Retina (tissue), 1 donor: ENCODE measurements around the gene CASP7.
A peak's percentile ranks its signal among the peaks of the same experiment; 100 is the strongest.
"Not testable (repeated sequence)": the region's sequence is repeated elsewhere in the genome, so short reads cannot be mapped to it uniquely, and the experiment has no call there.

ENCODE experiments used
- DNase-seq: peaks from one replicate; pipeline ENCODE4 v3.0.0-alpha.2; 2016

The CASP7 gene

GRCh38 chr10:113679463-113680189 lies at the start of gene CASP7:
Gene CASP7, plus strand, starts transcription at chr10:113679912. Its CDS starts 17,582 bp downstream, at chr10:113697494.
- peak; percentile 92 for DNase-seq

GRCh38 chr10:113630929-113631533 lies 48.7 kb upstream of the CASP7 start:
- no peak for DNase-seq

- DNase-seq: peak; percentile 50
Measured at GRCh38 chr10:113631684-113632367, 47.9 kb upstream of the CASP7 start.

DNA sequence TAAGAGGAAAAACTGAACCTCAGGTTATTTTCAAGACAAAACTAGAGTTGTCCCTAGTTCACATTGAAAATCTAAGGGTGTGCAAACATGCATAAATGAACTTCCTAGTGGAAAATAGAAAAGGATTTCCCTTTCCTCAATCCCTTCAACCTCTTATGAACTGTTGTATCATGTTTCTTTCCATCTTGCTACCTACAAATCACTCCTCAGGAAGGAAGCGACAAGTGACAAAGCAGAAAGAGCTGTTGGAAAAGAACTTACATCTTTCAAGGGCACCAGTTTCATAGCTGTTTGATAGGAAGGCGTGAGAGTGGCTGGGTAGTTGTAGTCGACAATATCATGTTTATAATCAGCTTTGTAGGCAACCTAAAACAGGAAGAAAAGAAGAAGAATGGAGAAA lies 39.7 kb upstream of the CASP7 start:
- DNase-seq: no peak

DNA sequence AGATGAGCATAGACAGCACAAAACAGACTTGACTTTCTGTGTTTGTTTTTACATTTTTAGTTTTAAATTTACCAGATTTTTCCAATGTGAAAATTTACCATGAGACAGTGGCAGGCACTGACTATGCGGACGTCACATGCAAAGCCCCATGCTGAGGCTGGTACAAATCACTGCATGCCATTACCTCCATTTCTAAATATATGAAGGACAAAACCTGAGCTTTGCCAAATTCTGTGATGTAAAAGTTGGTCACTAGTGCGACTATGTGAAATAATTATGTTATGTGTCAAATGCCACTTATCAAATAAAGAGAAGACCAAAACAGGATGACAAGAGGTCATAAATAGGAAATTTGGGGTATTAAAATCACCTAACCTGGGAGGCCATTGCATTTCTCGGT lies 38.0 kb upstream of the CASP7 start:
- DNase-seq: no peak

GRCh38 chr10:113643183-113643582 lies 36.5 kb upstream of the CASP7 start:
- no peak for DNase-seq

- DNase-seq: no peak
Measured at GRCh38 chr10:113644185-113645120, 35.3 kb upstream of the CASP7 start.

- DNase-seq: no peak
Measured at GRCh38 chr10:113646336-113647201, 33.1 kb upstream of the CASP7 start.

DNA sequence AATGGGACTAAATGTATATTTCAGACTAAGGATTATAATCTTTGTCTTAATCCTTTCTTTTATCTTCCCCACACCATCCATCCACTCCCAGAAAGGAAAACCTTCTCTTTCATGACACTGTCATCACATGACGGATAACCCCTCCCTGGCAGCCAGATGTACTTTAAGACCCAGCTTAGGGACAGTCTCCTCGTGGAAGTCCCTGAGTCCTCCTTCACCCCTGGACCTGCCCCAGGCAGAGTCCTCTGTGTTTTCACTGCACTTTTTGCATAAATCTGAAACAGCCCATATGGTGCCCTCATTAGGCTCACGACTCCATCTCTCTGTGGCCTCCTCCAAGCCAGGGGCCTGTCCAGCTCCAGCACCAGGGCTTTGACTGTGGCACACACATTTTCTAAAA lies 31.9 kb upstream of the CASP7 start:
- DNase-seq: no peak

GRCh38 chr10:113648478-113648877 lies 31.2 kb upstream of the CASP7 start:
- DNase-seq: no peak

GRCh38 chr10:113650172-113650571 lies 29.5 kb upstream of the CASP7 start:
- no peak for DNase-seq

DNA sequence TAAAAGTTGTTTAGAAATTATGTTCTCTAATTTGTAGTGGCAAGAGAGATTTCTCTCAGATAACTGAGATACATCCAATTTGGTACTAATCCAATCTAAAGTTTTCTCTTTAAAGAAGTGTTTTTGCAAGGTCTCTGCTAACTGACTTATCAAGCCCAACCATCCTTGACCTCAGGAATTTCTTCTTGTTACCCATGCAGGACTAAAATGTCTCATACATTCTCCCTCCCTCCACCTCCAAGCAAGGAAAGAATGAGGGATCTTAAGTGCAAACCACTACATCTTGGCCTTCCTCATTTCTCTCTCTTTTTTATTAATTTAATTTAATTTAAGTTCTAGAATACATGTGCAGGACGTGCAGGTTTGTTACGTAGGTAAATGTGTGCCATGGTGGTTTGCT lies 28.7 kb upstream of the CASP7 start:
- DNase-seq: no peak

- no peak for DNase-seq
Measured at GRCh38 chr10:113651898-113652297, 27.8 kb upstream of the CASP7 start.

GRCh38 chr10:113652456-113652855 lies 27.3 kb upstream of the CASP7 start:
- DNase-seq: not testable (repeated sequence)

- DNase-seq: no peak
Measured at GRCh38 chr10:113656896-113657295, 22.8 kb upstream of the CASP7 start.

DNA sequence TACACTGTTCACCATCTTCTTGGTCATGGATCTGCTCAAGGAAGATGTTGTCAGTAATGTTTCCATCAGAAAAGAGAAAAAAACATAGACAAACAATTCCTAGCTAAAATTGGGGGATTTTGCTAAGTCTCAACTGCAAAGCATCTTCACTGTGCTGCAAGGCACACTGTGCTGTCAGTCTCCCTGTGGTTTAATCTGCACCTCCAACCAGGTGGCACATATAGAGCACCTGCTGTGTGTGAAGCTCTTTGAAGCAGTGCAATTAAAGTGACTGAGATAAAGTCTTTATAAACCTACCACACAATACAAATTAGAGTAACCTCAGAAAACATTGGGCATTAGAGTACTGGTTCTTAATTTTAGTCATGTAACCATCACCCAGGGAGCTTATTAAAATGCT lies 22.2 kb upstream of the CASP7 start:
- DNase-seq: no peak

DNA sequence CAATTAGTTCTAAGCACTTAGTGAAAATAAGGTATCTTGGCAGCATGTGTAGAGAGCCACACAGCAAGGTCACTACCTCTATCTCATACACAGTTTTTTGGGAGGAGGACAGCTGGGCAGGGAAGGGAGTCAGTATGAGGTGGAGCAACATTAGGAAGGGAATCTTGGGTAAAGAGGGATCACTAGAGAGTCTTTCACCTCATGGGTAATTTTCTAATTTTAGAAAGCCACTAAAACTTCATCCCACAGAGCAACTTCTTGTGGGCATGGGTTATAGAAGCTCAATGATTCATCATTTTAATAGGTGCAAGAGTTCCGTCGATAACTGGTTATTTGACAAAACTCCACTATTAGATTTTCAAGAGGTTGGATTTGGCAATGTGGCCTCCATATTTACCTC lies 18.4 kb upstream of the CASP7 start:
- no peak for DNase-seq

DNA sequence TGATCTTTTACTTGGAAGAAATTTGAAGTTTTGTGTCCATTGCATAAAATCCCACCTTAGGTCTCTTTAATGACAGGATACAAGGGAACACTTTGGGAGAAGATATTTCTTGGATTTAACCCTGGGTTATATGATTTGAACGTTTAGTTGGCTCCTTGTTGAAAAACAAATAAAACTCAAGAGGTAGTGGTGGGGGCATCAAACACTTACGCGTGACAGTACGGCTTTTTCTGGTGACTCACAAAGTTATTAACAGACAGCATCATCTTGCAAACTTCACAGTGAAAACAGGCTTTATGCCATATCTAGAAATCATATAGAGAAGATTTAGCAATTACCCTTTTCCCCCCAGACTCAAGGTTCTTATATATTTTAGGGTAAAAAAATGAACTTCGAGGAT lies 16.6 kb upstream of the CASP7 start:
- no peak for DNase-seq

GRCh38 chr10:113663908-113664307 lies 15.8 kb upstream of the CASP7 start, which contains the start of gene NRAP:
Gene NRAP, minus strand, starts transcription at chr10:113664041. Its CDS starts 159 bp downstream, at chr10:113663882.
- DNase-seq: no peak

GRCh38 chr10:113665352-113665751 lies 14.4 kb upstream of the CASP7 start:
- no peak for DNase-seq

DNA sequence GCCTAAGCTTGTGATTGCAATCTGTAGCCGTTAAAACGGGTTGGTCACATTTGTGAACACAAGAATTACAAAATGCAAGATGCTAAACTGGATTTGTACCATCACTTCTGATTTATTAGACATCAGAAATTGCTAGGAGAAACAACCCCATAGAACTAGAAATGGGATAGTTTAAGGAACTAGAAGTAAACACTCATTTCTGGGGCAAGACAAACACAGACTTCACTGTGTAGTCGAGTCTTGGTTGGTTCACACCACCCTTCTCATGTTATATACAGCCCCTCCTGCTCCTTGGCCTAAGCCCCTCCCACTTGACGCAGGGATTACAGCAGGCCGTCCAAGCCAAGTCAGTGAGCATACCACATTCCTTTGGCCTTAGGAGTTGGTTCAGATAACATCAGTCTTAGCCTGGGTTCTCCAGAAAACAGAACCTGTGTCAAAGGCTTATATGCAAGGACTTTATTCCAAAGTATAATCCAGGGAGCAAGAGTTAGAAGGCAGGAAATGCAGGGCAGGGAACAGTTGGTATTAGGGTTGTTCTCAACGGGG lies 13.8 kb upstream of the CASP7 start:
- DNase-seq: no peak
